DMS114 treated with DMSO at 0.1 percent for 48 hours (cell line): ENCODE data around the gene CSRP3.

ENCODE experiments used
- DNase-seq: peaks from one replicate; lab custom pipeline; 2025; ENCODE audit not compliant: unreplicated experiment; lab: John Stamatoyannopoulos, UW

Gene CSRP3

GRCh38 chr11:19134004-19134403, 67.8 kb downstream of the CSRP3 start:
- no peak for DNase-seq
